Prostate gland (tissue), 2 donors: Measurements from ENCODE around the gene ALOX12B. TPM values are rescaled to one million over a fixed set of nuclear protein-coding genes. Genes with fewer than 3 reads are reported as not detected.

Experiments
- DNase-seq: peaks from one replicate; pipeline ENCODE4 v3.0.0-alpha.2; 2019; ENCODE audit warnings: low spot score
- H3K27ac ChIP-seq, 2 donors: fragments of 200-600 bp; sonication (generic); 2 replicates each; pipeline ENCODE4 v1.5.1; 2017 to 2019
- H3K27me3 ChIP-seq: fragments of 200-600 bp; sonication (generic); replicated peaks from 2 replicates; pipeline ENCODE4 v1.5.1; 2019; ENCODE audit not compliant: insufficient read depth
- H3K36me3 ChIP-seq, 2 donors: fragments of 200-600 bp; sonication (generic); 1 replicate in 1 of 2; 2 replicates in 1 of 2; pipeline versions ENCODE4 v1.5.1 to v1.8.1; 2017 to 2019
- H3K4me1 ChIP-seq: fragments of 200-600 bp; sonication (generic); replicated peaks from 2 replicates; pipeline ENCODE4 v1.5.1; 2019
- H3K4me3 ChIP-seq, 2 donors: fragments of 200-600 bp; sonication (generic); 2 replicates each; pipeline ENCODE4 v1.5.1; 2017 to 2019
- H3K9me3 ChIP-seq: fragments of 200-600 bp; sonication (generic); 2 replicates; pipeline ENCODE4 v1.5.1; 2017
- POLR2A ChIP-seq: fragments of 450-650 bp; IDR thresholded peaks from one replicate; pipeline ENCODE4 v1.6.1; 2016; ENCODE audit warnings: antibody characterized with exemption, mild to moderate bottlenecking
- POLR2AphosphoS5 ChIP-seq: sonication (generic); formaldehyde crosslinking; IDR thresholded peaks from one replicate; pipeline ENCODE4 v1.6.1; 2017; ENCODE audit warnings: antibody characterized with exemption
- WGBS: methylation state at CpG from one replicate; pipeline ENCODE4 v1.1.5; 2018; 5-methylcytosine and 5-hydroxymethylcytosine counted together
- intact Hi-C: fragments of 100-400 bp; cut with DNase I; formaldehyde crosslinking; loops from one replicate; pipeline ENCODE4 v1.14.2; 2022
- total RNA-seq, 2 donors: library from RNA; depleted of rRNA; stranded (reverse); fragments of >200 nt; gene quantifications; one replicate each; pipeline ENCODE4 v1.1.0, GENCODE V29; 2016
- TF ChIP-seq, protein P1 (sequence below), 4 experiments: fragments of 200-600 bp in 2 of 4; fragments of 450-650 bp in 2 of 4; sonication (generic) in 2 of 4; IDR thresholded peaks; 1 replicate in 3 of 4; 2 replicates in 1 of 4; pipeline ENCODE4 v1.5.1; 2016 to 2019; ENCODE audit warnings: antibody characterized with exemption in 4 of 4, mild to moderate bottlenecking in 2 of 4, moderate library complexity in 2 of 4

The ALOX12B gene
- total RNA-seq, 2 donors from 2014 or later, result 0.18 to 0.40 TPM

DNA sequence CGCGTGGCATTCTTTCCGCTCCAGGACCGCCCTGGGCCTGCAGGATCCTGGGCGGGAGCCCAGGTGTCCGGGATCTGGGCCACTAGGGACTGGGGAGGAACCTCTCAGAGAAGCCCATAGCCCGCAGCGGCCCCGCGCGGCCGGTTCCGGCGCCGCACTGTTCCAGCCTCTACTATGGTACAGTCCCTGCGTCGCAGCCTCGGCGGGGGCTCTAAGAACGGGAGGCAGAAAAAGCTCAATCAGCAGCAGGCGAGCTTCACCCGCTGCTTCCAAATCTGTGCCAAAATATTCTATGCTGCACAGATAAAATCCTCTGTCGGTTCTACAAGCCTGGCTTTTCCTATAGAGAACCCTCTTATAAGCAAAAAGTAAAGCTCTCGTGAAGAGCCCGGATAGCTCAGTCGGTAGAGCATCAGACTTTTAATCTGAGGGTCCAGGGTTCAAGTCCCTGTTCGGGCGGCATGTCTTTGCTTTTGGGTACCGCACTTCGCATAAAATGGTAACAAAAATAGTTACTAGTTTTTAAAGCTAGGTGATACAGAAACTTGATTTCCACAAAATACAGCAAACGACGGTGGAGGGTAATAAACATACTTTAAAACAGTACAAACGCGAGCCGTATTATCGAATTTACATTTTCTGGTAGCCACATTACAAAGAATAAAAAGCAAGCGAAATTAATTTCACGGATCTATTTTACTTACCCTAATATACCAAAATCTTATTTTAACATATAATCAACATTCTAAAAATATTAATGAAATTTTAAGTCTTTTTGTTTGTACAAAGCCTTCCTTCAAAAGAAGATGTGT, 31.5 kb upstream of the ALOX12B start:
- Histone ChIP-seq H3K4me1 (peaks cover 10% of the 10 kb centered on the region), H3K27ac (peak overlapping the region; percentile 78 to 82), H3K4me3 (peak overlapping the region; percentile 34 to 44), H3K9me3 (no peaks in the 10 kb centered on the region), H3K27me3 (no peaks in the 10 kb centered on the region), H3K36me3 (no peaks in the 10 kb centered on the region)
- intact Hi-C loops, result loop anchor here (2.0 kb wide), 1 partner anchor 102 kb away; no protein-coding TSS in a partner anchor
- peak; percentile 87 for DNase-seq
- TF ChIP-seq POLR2AphosphoS5 (peak; percentile 78), POLR2A (peak; percentile 3)
- TF ChIP-seq, protein P1, sequence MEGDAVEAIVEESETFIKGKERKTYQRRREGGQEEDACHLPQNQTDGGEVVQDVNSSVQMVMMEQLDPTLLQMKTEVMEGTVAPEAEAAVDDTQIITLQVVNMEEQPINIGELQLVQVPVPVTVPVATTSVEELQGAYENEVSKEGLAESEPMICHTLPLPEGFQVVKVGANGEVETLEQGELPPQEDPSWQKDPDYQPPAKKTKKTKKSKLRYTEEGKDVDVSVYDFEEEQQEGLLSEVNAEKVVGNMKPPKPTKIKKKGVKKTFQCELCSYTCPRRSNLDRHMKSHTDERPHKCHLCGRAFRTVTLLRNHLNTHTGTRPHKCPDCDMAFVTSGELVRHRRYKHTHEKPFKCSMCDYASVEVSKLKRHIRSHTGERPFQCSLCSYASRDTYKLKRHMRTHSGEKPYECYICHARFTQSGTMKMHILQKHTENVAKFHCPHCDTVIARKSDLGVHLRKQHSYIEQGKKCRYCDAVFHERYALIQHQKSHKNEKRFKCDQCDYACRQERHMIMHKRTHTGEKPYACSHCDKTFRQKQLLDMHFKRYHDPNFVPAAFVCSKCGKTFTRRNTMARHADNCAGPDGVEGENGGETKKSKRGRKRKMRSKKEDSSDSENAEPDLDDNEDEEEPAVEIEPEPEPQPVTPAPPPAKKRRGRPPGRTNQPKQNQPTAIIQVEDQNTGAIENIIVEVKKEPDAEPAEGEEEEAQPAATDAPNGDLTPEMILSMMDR (IDR thresholded peaks at IDR 0.05), result peak; percentile 74 to 94 (median 84)
- under 1% methylated on average over 38 of the region's 38 CpGs for WGBS

DNA sequence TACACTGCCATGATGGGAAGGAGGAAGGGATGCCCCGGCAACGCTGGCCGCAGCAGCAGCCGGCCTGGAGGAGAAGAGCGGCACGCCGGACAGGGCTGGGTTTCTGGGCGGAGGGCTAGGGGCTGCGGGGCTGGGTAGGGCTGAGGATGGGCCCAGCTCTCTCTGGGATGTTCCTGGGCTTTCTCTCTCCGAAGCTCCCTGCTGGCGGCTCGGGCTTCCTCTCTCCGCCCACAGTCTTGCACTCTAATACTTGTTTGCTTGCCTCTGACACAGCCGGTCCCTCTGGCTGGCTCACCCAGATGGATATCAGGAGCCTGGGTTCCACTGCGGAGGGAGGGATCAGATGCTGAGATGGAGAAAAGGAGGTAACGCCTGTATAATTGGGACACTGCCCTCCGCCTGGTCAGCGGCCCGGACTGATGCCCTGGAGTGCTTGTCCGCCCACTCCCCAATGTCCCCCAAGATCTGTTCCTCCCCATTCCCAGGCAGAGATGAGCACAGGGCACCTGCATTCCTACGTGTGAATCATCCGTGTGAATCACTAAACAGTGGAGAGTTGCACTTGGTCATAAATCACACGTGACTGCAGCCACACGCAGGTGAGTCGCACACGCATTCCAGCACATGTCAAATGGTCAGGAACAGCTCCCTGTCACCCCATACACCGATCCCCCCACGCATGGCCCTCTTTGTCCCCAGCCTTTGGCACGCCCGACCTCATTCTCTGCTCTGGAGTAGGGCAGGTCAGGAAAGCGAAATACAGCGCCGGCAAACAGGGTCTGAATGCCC, 30.7 kb upstream of the ALOX12B start, which contains the start of gene ALOXE3:
Gene ALOXE3 (minus strand): TSS at position 535 of the 789 bp plus-strand sequence. CDS start 524 bp downstream, at position 11.
- no peaks in the 10 kb centered on the region for H3K9me3 ChIP-seq
- DNase-seq, result peak; percentile 67
- H3K4me3 ChIP-seq, result peak within 1 kb of the TSS; percentile 34 to 44
- WGBS, result 1% methylated on average over 33 of the region's 33 CpGs
- H3K27ac ChIP-seq, result peak within 1 kb of the TSS; percentile 78 to 82
- H3K36me3 ChIP-seq, result no peaks in the 10 kb centered on the region
- intact Hi-C loops, result loop anchor here (2.0 kb wide), 1 partner anchor 103 kb away; no protein-coding TSS in a partner anchor
- no peak for TF ChIP-seq POLR2A
- TF ChIP-seq, protein P1 (IDR thresholded peaks at IDR 0.05), result peak in 2 of 4 experiments; percentile 12 to 20
- peak; percentile 30 for TF ChIP-seq POLR2AphosphoS5
- H3K4me1 ChIP-seq, result peaks cover 5% of the 10 kb centered on the region
- H3K27me3 ChIP-seq, result no peaks in the 10 kb centered on the region

DNA sequence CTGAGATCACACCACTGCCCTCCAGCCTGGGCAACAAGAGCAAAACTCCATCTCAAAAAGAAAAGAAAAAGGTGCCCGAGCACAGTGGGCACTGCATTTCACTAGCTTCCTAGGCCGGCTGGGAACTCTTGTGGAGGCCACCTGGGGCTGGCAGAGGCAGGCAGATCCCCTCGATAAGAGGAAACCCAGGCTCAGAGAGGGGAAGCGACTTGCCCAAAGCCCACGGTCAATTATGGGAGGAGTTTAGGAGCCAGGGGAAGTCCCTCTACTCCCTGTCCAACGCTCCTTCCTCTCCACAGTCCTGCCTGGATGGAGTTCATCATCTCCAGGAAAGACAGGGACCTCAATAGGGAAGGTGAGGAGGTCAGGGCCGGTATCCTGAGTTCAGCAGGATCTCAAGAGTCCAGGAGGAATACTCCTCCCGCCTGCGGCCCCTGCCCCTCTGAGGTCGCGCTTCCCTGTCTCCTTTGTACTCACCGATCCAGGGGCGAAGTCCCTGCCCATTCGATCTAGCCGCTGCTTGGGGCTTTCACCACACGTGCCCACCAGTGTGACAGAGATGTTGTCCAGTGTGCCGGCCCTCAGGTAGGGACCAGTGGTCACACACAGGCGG, 30.0 kb upstream of the ALOX12B start:
- Histone ChIP-seq H3K36me3 (no peaks in the 10 kb centered on the region), H3K4me3 (peak overlapping the region; percentile 34 to 44), H3K27ac (peak overlapping the region; percentile 78 to 82), H3K27me3 (no peaks in the 10 kb centered on the region), H3K4me1 (peaks cover 5% of the 10 kb centered on the region), H3K9me3 (no peaks in the 10 kb centered on the region)
- DNase-seq, result no peak
- 18% methylated on average over 18 of the region's 18 CpGs for WGBS
- TF ChIP-seq, protein P1 (IDR thresholded peaks at IDR 0.05), result no peak
- TF ChIP-seq POLR2AphosphoS5 (no peak), POLR2A (no peak)
- intact Hi-C loops, result no loop called here

DNA sequence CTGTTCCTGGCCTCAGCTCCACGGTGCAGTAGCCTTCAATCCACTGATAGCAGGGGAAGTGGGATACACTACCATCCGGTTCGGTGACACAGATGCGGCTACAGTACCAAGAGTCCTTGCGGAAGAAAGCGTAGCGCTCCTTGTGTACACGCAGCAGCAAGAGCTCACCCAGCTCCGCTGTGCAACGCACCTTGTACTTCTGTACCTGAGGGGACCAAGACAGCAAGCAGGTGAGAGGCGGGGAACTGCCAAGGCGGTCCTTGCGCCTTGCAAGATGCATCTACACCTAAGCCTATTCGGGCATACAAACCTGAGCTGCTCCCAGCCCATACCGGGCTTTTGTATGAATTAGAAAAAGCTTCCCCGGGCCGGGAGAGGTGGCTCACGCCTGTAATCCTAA, 29.3 kb upstream of the ALOX12B start:
- DNase-seq, result no peak
- Histone ChIP-seq H3K36me3 (no peaks in the 10 kb centered on the region), H3K27me3 (no peaks in the 10 kb centered on the region), H3K27ac (no peak overlapping the region), H3K4me3 (no peak overlapping the region), H3K9me3 (no peaks in the 10 kb centered on the region), H3K4me1 (peaks cover 5% of the 10 kb centered on the region)
- TF ChIP-seq, protein P1 (IDR thresholded peaks at IDR 0.05), result no peak
- TF ChIP-seq POLR2AphosphoS5 (no peak), POLR2A (no peak)
- intact Hi-C loops, result no loop called here
- whole genome bisulfite sequencing, result 58% methylated on average over 18 of the region's 18 CpGs
